HepG2 (cell line): ENCODE data around the gene HDAC5. TPM values are rescaled to one million over a fixed set of nuclear protein-coding genes. Genes with fewer than 3 reads are reported as not detected.

Experiments used
- BCL3 ChIP-seq: sonication (generic); formaldehyde crosslinking; IDR thresholded peaks from 2 replicates; pipeline ENCODE4 v1.5.1; 2020; ENCODE audit warnings: mild to moderate bottlenecking, missing genetic modification reagents, moderate library complexity
- CBX5 ChIP-seq: sonication (generic); formaldehyde crosslinking; IDR thresholded peaks from 2 replicates; pipeline ENCODE4 v1.4.0; 2020; ENCODE audit warnings: missing genetic modification reagents, borderline replicate concordance
- CTCF ChIP-seq: sonication (generic); formaldehyde crosslinking; IDR thresholded peaks from 2 replicates; pipeline ENCODE4 v1.5.0; 2020; ENCODE audit warnings: mild to moderate bottlenecking, missing genetic modification reagents, moderate library complexity
- KAT8 ChIP-seq: IDR thresholded peaks from 2 replicates; pipeline ENCODE4 v1.6.1; 2016; ENCODE audit warnings: missing genetic modification reagents, missing compliant biosample characterization
- KDM1A ChIP-seq: IDR thresholded peaks from 2 replicates; pipeline ENCODE4 v1.6.1; 2016; ENCODE audit warnings: missing compliant biosample characterization
- MAFF ChIP-seq: IDR thresholded peaks from 2 replicates; pipeline ENCODE4 v1.6.1; 2011; ENCODE audit warnings: low read depth, low read length, improper control_type of control experiment
- NFRKB ChIP-seq: fragments of 450-650 bp; IDR thresholded peaks from 2 replicates; pipeline ENCODE4 v1.6.1; 2017
- NR2F6 ChIP-seq, 2 experiments: IDR thresholded peaks; 2 replicates each; pipeline ENCODE4 v1.6.1; 2016; ENCODE audit warnings: antibody characterized with exemption in 1 of 2, mild to moderate bottlenecking in 1 of 2
- PHF20 ChIP-seq: sonication (generic); formaldehyde crosslinking; IDR thresholded peaks from 2 replicates; pipeline ENCODE4 v1.5.0; 2020; ENCODE audit warnings: mild to moderate bottlenecking, missing genetic modification reagents
- REPIN1 ChIP-seq: sonication (generic); formaldehyde crosslinking; IDR thresholded peaks from 2 replicates; pipeline ENCODE4 v1.8.0; 2022; ENCODE audit warnings: missing genetic modification reagents, low read depth, mild to moderate bottlenecking, borderline replicate concordance
- RXRA ChIP-seq: sonication (generic); formaldehyde crosslinking; IDR thresholded peaks from 2 replicates; pipeline ENCODE4 v1.5.1; 2020; ENCODE audit warnings: missing genetic modification reagents
- SKIL ChIP-seq: sonication (generic); formaldehyde crosslinking; IDR thresholded peaks from 2 replicates; pipeline ENCODE4 v1.8.0; 2022; ENCODE audit warnings: missing genetic modification reagents, mild to moderate bottlenecking, moderate library complexity, borderline replicate concordance
- SMC3 ChIP-seq: IDR thresholded peaks from 2 replicates; pipeline ENCODE4 v1.6.1; 2011; ENCODE audit warnings: low read length, improper control_type of control experiment
- SP1 ChIP-seq, 2 experiments: fragments of 450-650 bp in 1 of 2; sonication (generic) in 1 of 2; formaldehyde crosslinking in 1 of 2; IDR thresholded peaks; 2 replicates each; pipeline versions ENCODE4 v1.4.0 to v1.6.1; 2016 to 2020; ENCODE audit warnings: missing genetic modification reagents in 1 of 2
- THAP11 ChIP-seq: IDR thresholded peaks from 2 replicates; pipeline ENCODE4 v1.6.1; 2016; ENCODE audit warnings: missing biosample characterization, missing genetic modification reagents
- TSC22D2 ChIP-seq: sonication (generic); formaldehyde crosslinking; IDR thresholded peaks from 2 replicates; pipeline ENCODE4 v1.5.1; 2020; ENCODE audit warnings: missing genetic modification reagents, mild to moderate bottlenecking, borderline replicate concordance
- ZBTB38 ChIP-seq: sonication (generic); formaldehyde crosslinking; IDR thresholded peaks from 2 replicates; pipeline ENCODE4 v1.5.1; 2020; ENCODE audit warnings: mild to moderate bottlenecking, missing genetic modification reagents
- ZBTB42 ChIP-seq: sonication (generic); formaldehyde crosslinking; IDR thresholded peaks from 2 replicates; pipeline ENCODE4 v1.5.0; 2020; ENCODE audit warnings: mild to moderate bottlenecking, missing genetic modification reagents
- ZFP62 ChIP-seq: sonication (generic); formaldehyde crosslinking; IDR thresholded peaks from 2 replicates; pipeline ENCODE4 v1.4.0; 2020; ENCODE audit warnings: missing genetic modification reagents
- ZNF160 ChIP-seq: sonication (generic); formaldehyde crosslinking; IDR thresholded peaks from 2 replicates; pipeline ENCODE4 v1.8.0; 2022; ENCODE audit warnings: mild to moderate bottlenecking, inconsistent platforms, missing genetic modification reagents
- ZNF225 ChIP-seq: sonication (generic); formaldehyde crosslinking; IDR thresholded peaks from 2 replicates; pipeline ENCODE4 v1.4.0; 2020; ENCODE audit warnings: mild to moderate bottlenecking, missing genetic modification reagents
- ZNF256 ChIP-seq: sonication (generic); formaldehyde crosslinking; conservative IDR thresholded peaks from 2 replicates; pipeline ENCODE4 v1.4.0; 2020; ENCODE audit warnings: missing genetic modification reagents
- ZNF331 ChIP-seq: sonication (generic); formaldehyde crosslinking; IDR thresholded peaks from 2 replicates; pipeline ENCODE4 v1.4.0; 2020; ENCODE audit warnings: missing genetic modification reagents
- ZNF678 ChIP-seq: sonication (generic); formaldehyde crosslinking; IDR thresholded peaks from 2 replicates; pipeline ENCODE4 v1.4.0; 2020; ENCODE audit warnings: mild to moderate bottlenecking, missing genetic modification reagents
- ZNF761 ChIP-seq: sonication (generic); formaldehyde crosslinking; conservative IDR thresholded peaks from 2 replicates; pipeline ENCODE4 v1.4.0; 2020; ENCODE audit warnings: mild to moderate bottlenecking, missing genetic modification reagents
- polyA plus RNA-seq, 8 experiments: library from polyadenylated mRNA; depleted of rRNA in 3 of 8; stranded (reverse) in 7 of 8; unstranded in 1 of 8; fragments of >200 nt; fragmentation: Illumina TruSeq in 4 of 8; extraction: Trizol in 4 of 8; gene quantifications; 2 replicates each; pipeline versions ENCODE4 v1.2.1 to v1.2.3, GENCODE V29; 2011 to 2016; ENCODE audit warnings: low read depth in 4 of 8, missing spikeins in 1 of 8, mixed read lengths in 1 of 8; ENCODE audit not compliant: insufficient read depth in 1 of 8
- total RNA-seq, 5 experiments: library from RNA; depleted of rRNA; stranded (reverse); fragments of >200 nt; fragmentation: Illumina TruSeq; extraction: Trizol; gene quantifications; 2 replicates each; pipeline ENCODE4 v1.2.3, GENCODE V29; 2016; ENCODE audit warnings: low read depth in 1 of 5
- TF ChIP-seq, protein P1 (sequence below): IDR thresholded peaks from 2 replicates; pipeline ENCODE4 v1.6.1; 2018; ENCODE audit warnings: missing genetic modification reagents

Gene HDAC5
- total and polyA plus RNA-seq, 2 of the 13 experiments (the other 11 are each of a cell fraction or from before 2014, with no cell fraction given) = 46.4 to 85.4 TPM

- TF ChIP-seq SKIL (peak; percentile 49; the same call in 1 of the 2 replicates), PHF20 (CRISPR knock-in tag) (no peak), NFRKB (no peak), CBX5 (peak; percentile 65; the same call in 1 of the 2 replicates), ZNF225 (CRISPR knock-in tag) (peak; percentile 84; the same call in 1 of the 2 replicates), BCL3 (CRISPR knock-in tag) (no peak), RXRA (CRISPR knock-in tag) (peak; percentile 77; the same call in 1 of the 2 replicates), SP1 (IDR thresholded peaks at IDR 0.05) (no peak), SP1 (CRISPR knock-in tag; IDR thresholded peaks at IDR 0.05) (peak; percentile 67), THAP11 (CRISPR knock-in tag) (peak; percentile 61; the same call in 1 of the 2 replicates), NR2F6 (IDR thresholded peaks at IDR 0.05) (no peak), NR2F6 (CRISPR knock-in tag; IDR thresholded peaks at IDR 0.05) (peak; percentile 65; the same call in 1 of the 2 replicates), KDM1A (CRISPR knock-in tag) (no peak), ZNF160 (CRISPR knock-in tag) (no peak), ZNF761 (no peak), ZBTB38 (peak; percentile 94), ZNF256 (CRISPR knock-in tag) (no peak), ZBTB42 (no peak), REPIN1 (0 out of 2 replicates have a peak, but pooled peaks have one; percentile 50), SMC3 (peak; percentile 79), ZNF331 (CRISPR knock-in tag) (peak; percentile 74; the same call in 1 of the 2 replicates), MAFF (no peak), KAT8 (CRISPR knock-in tag) (0 out of 2 replicates have a peak, but pooled peaks have one; percentile 24), TSC22D2 (CRISPR knock-in tag) (peak; percentile 82; the same call in 1 of the 2 replicates), ZNF678 (CRISPR knock-in tag) (no peak), ZFP62 (CRISPR knock-in tag) (no peak), CTCF (CRISPR knock-in tag) (peak; percentile 94)
- TF ChIP-seq, protein P1, sequence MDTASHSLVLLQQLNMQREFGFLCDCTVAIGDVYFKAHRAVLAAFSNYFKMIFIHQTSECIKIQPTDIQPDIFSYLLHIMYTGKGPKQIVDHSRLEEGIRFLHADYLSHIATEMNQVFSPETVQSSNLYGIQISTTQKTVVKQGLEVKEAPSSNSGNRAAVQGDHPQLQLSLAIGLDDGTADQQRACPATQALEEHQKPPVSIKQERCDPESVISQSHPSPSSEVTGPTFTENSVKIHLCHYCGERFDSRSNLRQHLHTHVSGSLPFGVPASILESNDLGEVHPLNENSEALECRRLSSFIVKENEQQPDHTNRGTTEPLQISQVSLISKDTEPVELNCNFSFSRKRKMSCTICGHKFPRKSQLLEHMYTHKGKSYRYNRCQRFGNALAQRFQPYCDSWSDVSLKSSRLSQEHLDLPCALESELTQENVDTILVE (CRISPR knock-in tag) = peak; percentile 61; the same call in 1 of the 2 replicates
These were observed 40.1 kb downstream of the HDAC5 start (continued) for GRCh38 chr17:44083250-44083849.
